Erythroblast (primary cell): Measurements from ENCODE around the gene TMSB4X.

Experiments
- GATA1 ChIP-seq: IDR thresholded peaks from 2 replicates; pipeline ENCODE4 v1.6.1; 2011; ENCODE audit warnings: low read depth, mild to moderate bottlenecking, control low read depth, low read length, moderate library complexity
- POLR2A ChIP-seq: IDR thresholded peaks from 2 replicates; pipeline ENCODE4 v1.6.1; 2011; ENCODE audit warnings: mild to moderate bottlenecking, low read length

DNA sequence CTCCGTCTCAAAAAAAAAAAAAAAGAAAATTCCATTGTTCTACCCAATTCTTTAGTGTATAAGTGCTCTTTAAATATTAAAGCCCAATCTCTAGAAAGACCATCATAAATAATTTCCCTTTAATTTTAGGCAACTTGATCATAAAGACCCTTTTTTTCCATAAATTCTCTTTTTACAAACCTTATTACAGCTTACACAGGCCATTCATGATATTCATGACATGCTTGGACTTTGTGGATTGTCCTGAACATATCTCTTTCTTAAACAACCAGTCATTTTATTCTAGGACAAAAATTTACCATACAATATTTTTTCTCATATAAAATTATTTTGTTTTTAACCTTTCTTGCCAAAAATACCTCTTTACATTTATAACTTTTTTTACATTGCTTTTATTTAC, 38.0 kb upstream of the TMSB4X start:
- TF ChIP-seq POLR2A (no peak), GATA1 (no peak)
